ENCODE data around the gene MAPK6. TPM values are rescaled to one million over a fixed set of nuclear protein-coding genes. Genes with fewer than 3 reads are reported as not detected.

MAPK6 gene
- total and polyA plus RNA-seq, 2 of the 4 experiments (the other 2 are of a cell fraction): 22.6 to 60.6 TPM

DNA sequence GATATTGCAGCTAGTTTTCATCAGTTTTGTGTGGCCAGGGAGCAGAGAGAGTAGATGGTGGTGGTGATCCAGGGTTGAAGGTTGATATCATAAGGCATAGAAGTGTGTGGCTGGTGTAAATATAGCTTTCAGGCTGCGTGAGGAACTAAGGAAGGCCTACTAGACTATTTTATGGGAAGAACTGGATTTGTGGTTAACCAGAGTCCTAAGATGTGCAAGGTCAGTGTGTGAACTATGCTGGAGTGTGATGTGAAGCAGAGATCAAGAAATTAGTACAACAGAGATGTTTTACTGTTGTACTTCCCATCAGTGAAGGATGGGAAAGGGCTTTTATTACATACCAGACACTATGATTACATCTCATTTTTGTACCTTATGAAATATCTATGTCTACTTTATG is 41.5 kb downstream of the MAPK6 start:
- no peak overlapping the region for H4K5ac ChIP-seq (ENCODE audit: low read depth, low read length)
- H3K27me3 ChIP-seq (ENCODE audit: control insufficient read depth, insufficient read depth, low read length): no peaks in the 10 kb centered on the region
- H3K9me1 ChIP-seq (ENCODE audit: insufficient read depth, low read length): peaks cover 3% of the 10 kb centered on the region; the same call in 1 of the 2 replicates
- no peak for TF ChIP-seq MXI1 (IDR thresholded peaks at IDR 0.05; ENCODE audit: borderline replicate concordance, low read depth, low read length)
- TF ChIP-seq, protein P1, sequence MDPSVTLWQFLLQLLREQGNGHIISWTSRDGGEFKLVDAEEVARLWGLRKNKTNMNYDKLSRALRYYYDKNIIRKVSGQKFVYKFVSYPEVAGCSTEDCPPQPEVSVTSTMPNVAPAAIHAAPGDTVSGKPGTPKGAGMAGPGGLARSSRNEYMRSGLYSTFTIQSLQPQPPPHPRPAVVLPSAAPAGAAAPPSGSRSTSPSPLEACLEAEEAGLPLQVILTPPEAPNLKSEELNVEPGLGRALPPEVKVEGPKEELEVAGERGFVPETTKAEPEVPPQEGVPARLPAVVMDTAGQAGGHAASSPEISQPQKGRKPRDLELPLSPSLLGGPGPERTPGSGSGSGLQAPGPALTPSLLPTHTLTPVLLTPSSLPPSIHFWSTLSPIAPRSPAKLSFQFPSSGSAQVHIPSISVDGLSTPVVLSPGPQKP (IDR thresholded peaks at IDR 0.05; ENCODE audit: borderline replicate concordance, low read depth, low read length): no peak
- TF ChIP-seq POLR2A (IDR thresholded peaks at IDR 0.05; ENCODE audit: low read depth, low read length): no peak
- H3K9me3 ChIP-seq (ENCODE audit: control insufficient read depth, insufficient read depth, low read length): no peaks in the 10 kb centered on the region
- no peak overlapping the region for H3K18ac ChIP-seq (ENCODE audit: low read depth, low read length)
- no peak overlapping the region for H2BK20ac ChIP-seq (ENCODE audit: low read depth, low read length)
- no peak overlapping the region for H3K23ac ChIP-seq (ENCODE audit: low read depth, low read length)
- ChIA-PET POLR2A (ENCODE audit: unreplicated experiment) (no interaction called here), CTCF (no interaction called here)
- no peak overlapping the region for H3K9ac ChIP-seq (ENCODE audit: low read depth, low read length)
- no peak overlapping the region for H2AFZ ChIP-seq (replicated peaks; ENCODE audit: low read length, poor library complexity)
- no peak overlapping the region for H2BK15ac ChIP-seq (ENCODE audit: low read depth, low read length)
- no CpG with 5 or more reads among the region's 1 CpG for WGBS, 2 experiments (ENCODE audit: extremely low coverage in 2 of 2, insufficient read length in 1 of 2)
- in situ Hi-C loops (cut with MboI; ENCODE audit: low sequenced_read_pairs): no loop called here
- H2BK5ac ChIP-seq (ENCODE audit: low read depth, low read length, poor library complexity, severe bottlenecking): no peak overlapping the region
- DNase-seq (no peak), ATAC-seq (ENCODE audit: low read depth) (no peak)
- no peak overlapping the region for H2BK120ac ChIP-seq (ENCODE audit: low read depth, low read length)
- dilution Hi-C loops (cut with HindIII; ENCODE audit: low sequenced_read_pairs, unreplicated experiment): no loop called here
- H3K4ac ChIP-seq (ENCODE audit: low read depth, low read length): no peak overlapping the region
- no peak overlapping the region for H3K56ac ChIP-seq (ENCODE audit: extremely low read depth, insufficient read depth, low read length)
- H4K91ac ChIP-seq (ENCODE audit: insufficient read depth, low read depth, low read length): no peak overlapping the region
- no peaks in the 10 kb centered on the region for H3K4me1 ChIP-seq (ENCODE audit: control insufficient read depth, insufficient read depth, low read length)
- peaks cover 29 to 40% of the 10 kb centered on the region in 2 experiments for H3K79me1 ChIP-seq (ENCODE audit: low read depth in 1 of 2, low read length in 2 of 2)
- H3K4me2 ChIP-seq (ENCODE audit: low read depth, low read length): no peak overlapping the region
- BruUV-seq (replicated peaks): no TSS peak
- H3K36me3 ChIP-seq (ENCODE audit: control insufficient read depth, insufficient read depth, low read length): peaks cover 39% of the 10 kb centered on the region
- intact Hi-C loops (cut with micrococcal nuclease): no loop called here
- no peak overlapping the region for H4K8ac ChIP-seq (ENCODE audit: low read depth in 2 of 2, low read length in 2 of 2)
- H2AK5ac ChIP-seq (ENCODE audit: low read depth, low read length): no peak overlapping the region
- no peak overlapping the region for H3K27ac ChIP-seq (ENCODE audit: insufficient read depth, low read length)
- H3K14ac ChIP-seq (replicated peaks; ENCODE audit: low read depth, low read length): no peak overlapping the region
- no peak overlapping the region for H2AK9ac ChIP-seq (replicated peaks; ENCODE audit: low read depth, low read length, poor library complexity)
- no peak overlapping the region for H3K4me3 ChIP-seq (ENCODE audit: insufficient read depth, low read depth, low read length)
- peaks cover 11% of the 10 kb centered on the region; the same call in 1 of the 2 replicates for H4K20me1 ChIP-seq (ENCODE audit: insufficient read depth, low read length)

Measured in IMR-90 (cell line).